HCT116 (cell line): ENCODE measurements around the gene ZNF808.

Source experiments
- CEBPB ChIP-seq: IDR thresholded peaks from 2 replicates; pipeline ENCODE4 v1.6.1; 2012; ENCODE audit warnings: low read depth
- CTCF ChIP-seq, 3 experiments: fragments of 200-600 bp in 1 of 3; sonication (generic) in 1 of 3; IDR thresholded peaks in 2 of 3; conservative IDR thresholded peaks in 1 of 3; 2 replicates each; pipeline ENCODE4 v1.5.1; 2012 to 2017; ENCODE audit warnings: low read depth in 2 of 3, low read length in 2 of 3, antibody characterized with exemption in 1 of 3, borderline replicate concordance in 1 of 3, control low read depth in 1 of 3, mild to moderate bottlenecking in 1 of 3, mixed read lengths in 1 of 3, mixed run types in 1 of 3, moderate library complexity in 1 of 3; ENCODE audit not compliant: insufficient read depth in 1 of 3
- EGR1 ChIP-seq: IDR thresholded peaks from 2 replicates; pipeline ENCODE4 v1.6.1; 2012; ENCODE audit warnings: low read depth
- ELF1 ChIP-seq: IDR thresholded peaks from 2 replicates; pipeline ENCODE4 v1.6.1; 2012; ENCODE audit warnings: low read depth, borderline replicate concordance
- EZH2 ChIP-seq: fragments of 200-600 bp; sonication (generic); IDR thresholded peaks from 2 replicates; pipeline ENCODE4 v1.6.1; 2017; ENCODE audit warnings: antibody characterized with exemption, mixed run types
- MAX ChIP-seq: IDR thresholded peaks from 2 replicates; pipeline ENCODE4 v1.6.1; 2012
- POLR2A ChIP-seq: IDR thresholded peaks from 2 replicates; pipeline ENCODE4 v1.7.0; 2011; ENCODE audit warnings: borderline replicate concordance; ENCODE audit not compliant: insufficient read depth, insufficient read length; ENCODE audit errors: extremely low read depth
- POLR2AphosphoS5 ChIP-seq: IDR thresholded peaks from 2 replicates; pipeline ENCODE4 v1.6.1; 2011; ENCODE audit warnings: mild to moderate bottlenecking, low read depth, low read length, moderate library complexity
- YY1 ChIP-seq: IDR thresholded peaks from 2 replicates; pipeline ENCODE4 v1.6.1; 2011; ENCODE audit warnings: low read length, low read depth, moderate library complexity, mild to moderate bottlenecking; ENCODE audit not compliant: insufficient replicate concordance; ENCODE audit errors: extremely low read depth
- ZFX ChIP-seq: fragments of 450-650 bp; IDR thresholded peaks from 2 replicates; pipeline ENCODE4 v1.6.1; 2017
- ZNF274 ChIP-seq: fragments of 200-500 bp; sonication (Bioruptor generic); IDR thresholded peaks from 2 replicates; pipeline ENCODE4 v1.6.1; 2014; ENCODE audit warnings: mild to moderate bottlenecking, low read depth, low read length, inconsistent platforms

- TF ChIP-seq POLR2A (no peak), EZH2 (no peak), MAX (no peak), CTCF (IDR thresholded peaks at IDR 0.05 in 2 of 3, conservative IDR thresholded peaks at IDR 0.05 in 1 of 3; ENCODE audit: borderline replicate concordance in 1 of 3, insufficient read depth in 1 of 3, low read depth in 2 of 3, low read length in 2 of 3) (no peak), ZNF274 (no peak), POLR2AphosphoS5 (no peak), CEBPB (no peak), ELF1 (no peak), YY1 (no peak), ZFX (no peak), EGR1 (no peak)
Measured at GRCh38 chr19:52585604-52586003, 58.1 kb downstream of the ZNF808 start.
